Keratinocyte (primary cell): Measurements from ENCODE around the gene AK9.

ENCODE experiments used
- CTCF ChIP-seq, 3 experiments: IDR thresholded peaks in 1 of 3; conservative IDR thresholded peaks in 1 of 3; optimal IDR thresholded peaks in 1 of 3; 2 replicates in 2 of 3; 3 replicates in 1 of 3; pipeline versions ENCODE3 to v1.5.1; 2011; ENCODE audit warnings: low read length in 3 of 3, mild to moderate bottlenecking in 3 of 3, moderate library complexity in 2 of 3, control low read depth in 1 of 3, inconsistent platforms in 1 of 3; ENCODE audit not compliant: insufficient read depth in 2 of 3; ENCODE audit errors: extremely low read depth in 1 of 3
- EZH2 ChIP-seq: IDR thresholded peaks from one replicate; pipeline ENCODE4 v1.6.1; 2012; ENCODE audit warnings: inconsistent platforms, mild to moderate bottlenecking, low read length, moderate library complexity

- TF ChIP-seq CTCF (optimal IDR thresholded peaks at IDR 0.05 in 1 of 3, IDR thresholded peaks at IDR 0.05 in 1 of 3, conservative IDR thresholded peaks at IDR 0.05 in 1 of 3; ENCODE audit: extremely low read depth in 1 of 3, insufficient read depth in 2 of 3, low read length in 3 of 3) = no peak
- TF ChIP-seq EZH2 = no peak
Measured at GRCh38 chr6:109485266-109485935, 205.6 kb downstream of the AK9 start.
